Chondrocyte (in vitro differentiated cells): ENCODE data around the gene EDARADD. TPM values are rescaled to one million over a fixed set of nuclear protein-coding genes. Genes with fewer than 3 reads are reported as not detected.
A peak's percentile ranks its signal among the peaks of the same experiment; 100 is the strongest.

Experiments
- DNase-seq: peaks from one replicate; pipeline ENCODE4 v3.0.0; 2021; ENCODE audit warnings: mixed read lengths, low spot score
- H3K27ac Mint-ChIP-seq: one replicate; pipeline ENCODE4 v1.8.0; 2021; ENCODE audit warnings: mild to moderate bottlenecking, moderate library complexity, mixed read lengths; ENCODE audit not compliant: unreplicated experiment
- H3K27me3 Mint-ChIP-seq: 2 replicates; pipeline ENCODE4 v1.8.0; 2021; ENCODE audit warnings: low read depth, mixed read lengths
- H3K36me3 Mint-ChIP-seq: 2 replicates; pipeline ENCODE4 v1.8.0; 2021; ENCODE audit warnings: low read depth, mixed read lengths
- H3K4me1 Mint-ChIP-seq: 2 replicates; pipeline ENCODE4 v1.8.0; 2021; ENCODE audit warnings: low read depth, mild to moderate bottlenecking, mixed read lengths
- H3K4me3 Mint-ChIP-seq: one replicate; pipeline ENCODE4 v1.8.0; 2021; ENCODE audit warnings: mild to moderate bottlenecking, moderate library complexity, mixed read lengths; ENCODE audit not compliant: unreplicated experiment
- H3K9me3 Mint-ChIP-seq: 2 replicates; pipeline ENCODE4 v1.8.0; 2021; ENCODE audit warnings: low read depth, mixed read lengths
- total RNA-seq: library from RNA; stranded (reverse); gene quantifications from 3 replicates; pipeline ENCODE4 v1.2.1, GENCODE V29; 2021
- TF ChIP-seq, protein P1 (sequence below): fragments of 200-600 bp; sonication (generic); IDR thresholded peaks from 2 replicates; pipeline ENCODE4 v1.5.0; 2021; ENCODE audit warnings: antibody characterized with exemption, mild to moderate bottlenecking, moderate library complexity

EDARADD gene
- total RNA-seq, 1 donor from 2014 or later: 0.40 TPM

DNA sequence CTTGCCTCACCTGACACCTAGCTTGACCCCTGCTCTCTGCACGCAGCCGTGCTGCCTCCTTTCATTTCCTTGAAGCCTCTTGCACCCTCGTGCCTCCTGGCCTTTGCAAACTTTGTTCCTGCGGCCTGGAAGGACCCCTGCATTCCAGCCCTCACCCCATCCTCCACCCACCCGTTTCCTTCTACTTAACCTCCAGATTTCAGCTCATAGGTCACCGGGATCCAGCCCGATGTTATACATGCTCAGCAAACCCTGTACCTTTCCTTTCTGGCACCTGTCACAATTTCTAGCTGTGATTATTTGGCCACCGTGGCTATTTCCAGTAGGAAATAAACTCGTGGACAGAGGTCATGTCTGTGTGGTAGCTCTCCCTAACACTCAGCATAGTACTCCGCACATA lies 4.5 kb downstream of the EDARADD start:
- no peaks in the 10 kb centered on the region for H3K9me3 Mint-ChIP-seq
- DNase-seq: no peak
- TF ChIP-seq, protein P1, sequence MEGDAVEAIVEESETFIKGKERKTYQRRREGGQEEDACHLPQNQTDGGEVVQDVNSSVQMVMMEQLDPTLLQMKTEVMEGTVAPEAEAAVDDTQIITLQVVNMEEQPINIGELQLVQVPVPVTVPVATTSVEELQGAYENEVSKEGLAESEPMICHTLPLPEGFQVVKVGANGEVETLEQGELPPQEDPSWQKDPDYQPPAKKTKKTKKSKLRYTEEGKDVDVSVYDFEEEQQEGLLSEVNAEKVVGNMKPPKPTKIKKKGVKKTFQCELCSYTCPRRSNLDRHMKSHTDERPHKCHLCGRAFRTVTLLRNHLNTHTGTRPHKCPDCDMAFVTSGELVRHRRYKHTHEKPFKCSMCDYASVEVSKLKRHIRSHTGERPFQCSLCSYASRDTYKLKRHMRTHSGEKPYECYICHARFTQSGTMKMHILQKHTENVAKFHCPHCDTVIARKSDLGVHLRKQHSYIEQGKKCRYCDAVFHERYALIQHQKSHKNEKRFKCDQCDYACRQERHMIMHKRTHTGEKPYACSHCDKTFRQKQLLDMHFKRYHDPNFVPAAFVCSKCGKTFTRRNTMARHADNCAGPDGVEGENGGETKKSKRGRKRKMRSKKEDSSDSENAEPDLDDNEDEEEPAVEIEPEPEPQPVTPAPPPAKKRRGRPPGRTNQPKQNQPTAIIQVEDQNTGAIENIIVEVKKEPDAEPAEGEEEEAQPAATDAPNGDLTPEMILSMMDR: no peak
- H3K4me1 Mint-ChIP-seq: peaks cover 15% of the 10 kb centered on the region
- H3K36me3 Mint-ChIP-seq: peaks cover 2% of the 10 kb centered on the region
- no peak overlapping the region for H3K4me3 Mint-ChIP-seq
- H3K27me3 Mint-ChIP-seq: peaks cover 35% of the 10 kb centered on the region
- H3K27ac Mint-ChIP-seq: peak overlapping the region; percentile 60

DNA sequence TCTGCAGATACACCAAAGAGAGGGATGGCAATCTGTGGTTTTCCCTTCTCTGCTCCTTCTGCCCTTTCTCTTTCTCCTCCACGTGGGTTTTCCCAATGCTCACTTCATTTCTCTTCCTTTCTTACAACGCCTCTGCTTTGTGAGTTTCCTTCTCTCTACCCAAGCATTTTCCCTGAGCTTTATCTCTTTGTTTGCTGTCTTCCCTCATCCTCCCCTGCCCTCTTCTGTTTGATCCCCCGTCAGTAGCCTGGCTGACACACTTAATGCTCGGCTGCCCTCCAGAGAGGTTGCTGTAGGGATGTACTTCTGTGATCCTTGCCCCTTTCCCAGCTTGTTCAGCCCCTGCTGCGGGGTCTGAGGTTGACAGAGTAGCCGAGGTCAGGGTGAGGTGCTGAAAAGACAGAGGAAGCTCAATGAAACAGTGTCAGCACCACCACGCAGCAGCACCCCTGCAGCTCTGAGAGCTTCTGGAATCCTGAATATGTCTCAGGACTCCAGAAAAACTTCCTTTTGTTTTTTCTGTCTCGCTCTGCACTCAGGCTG lies 6.0 kb downstream of the EDARADD start:
- H3K27ac Mint-ChIP-seq: no peak overlapping the region
- peaks cover 26% of the 10 kb centered on the region for H3K27me3 Mint-ChIP-seq
- peaks cover 2% of the 10 kb centered on the region for H3K36me3 Mint-ChIP-seq
- H3K4me1 Mint-ChIP-seq: peaks cover 11% of the 10 kb centered on the region
- DNase-seq: no peak
- TF ChIP-seq, protein P1: no peak
- no peaks in the 10 kb centered on the region for H3K9me3 Mint-ChIP-seq
- H3K4me3 Mint-ChIP-seq: no peak overlapping the region

DNA sequence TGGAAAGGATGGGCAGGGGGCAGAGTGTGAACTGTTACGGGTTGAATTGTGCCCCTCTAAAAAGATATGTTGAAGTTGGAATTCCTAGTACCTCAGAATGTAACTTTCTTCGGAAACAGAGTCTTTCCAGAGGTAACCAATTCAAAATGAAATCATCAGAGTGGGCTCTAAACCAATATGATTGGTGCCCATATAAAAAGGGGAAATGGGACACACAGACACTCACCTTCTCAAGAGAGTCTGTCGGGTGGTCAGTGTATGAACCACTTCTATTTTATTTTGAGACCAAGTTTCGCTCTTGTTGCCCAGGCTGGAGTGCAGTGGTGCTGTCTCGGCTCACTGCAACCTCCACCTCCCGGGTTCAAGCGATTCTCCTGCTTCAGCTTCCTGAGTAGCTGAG lies 7.6 kb downstream of the EDARADD start:
- no peaks in the 10 kb centered on the region for H3K9me3 Mint-ChIP-seq
- H3K4me1 Mint-ChIP-seq: peaks cover 6% of the 10 kb centered on the region
- DNase-seq: no peak
- TF ChIP-seq, protein P1: no peak
- H3K4me3 Mint-ChIP-seq: no peak overlapping the region
- H3K36me3 Mint-ChIP-seq: peaks cover 2% of the 10 kb centered on the region
- peaks cover 23% of the 10 kb centered on the region for H3K27me3 Mint-ChIP-seq
- H3K27ac Mint-ChIP-seq: no peak overlapping the region

DNA sequence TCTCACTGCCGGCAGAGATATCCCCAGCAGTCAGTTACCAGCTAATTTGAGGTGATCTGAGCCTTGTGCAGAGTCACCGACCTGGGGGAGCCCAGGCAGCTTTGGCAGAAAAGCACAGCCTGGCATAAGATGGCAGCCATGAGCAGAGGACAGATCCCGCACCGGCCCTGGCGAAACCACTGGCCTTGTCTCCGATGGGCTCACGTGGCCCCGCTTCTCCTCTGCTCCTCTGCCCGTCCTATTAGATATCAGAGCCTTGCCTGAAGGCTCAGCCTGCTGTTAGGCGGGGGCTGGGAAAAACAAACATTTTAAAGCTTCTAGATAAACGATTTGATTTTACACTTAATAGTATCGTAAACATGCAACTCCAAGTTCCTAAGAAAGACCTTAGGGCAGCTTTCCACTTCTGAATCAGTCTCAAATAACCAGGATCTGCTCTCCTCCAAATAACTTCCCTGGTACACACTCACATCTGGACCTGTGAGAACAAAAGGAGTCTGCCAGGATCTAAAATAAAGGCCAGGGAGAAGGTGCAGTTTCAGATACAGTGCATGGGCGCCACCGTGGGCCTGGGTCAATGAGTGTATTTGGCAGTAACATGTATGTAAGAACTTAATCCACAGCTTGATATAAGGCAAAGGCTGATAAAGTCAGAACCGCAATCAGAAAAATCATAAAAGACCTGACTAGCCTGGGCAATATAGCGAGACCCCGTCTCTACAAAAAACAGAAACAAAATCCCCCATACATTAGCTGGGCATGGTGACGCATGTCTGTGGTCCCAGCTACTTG lies 10.0 kb downstream of the EDARADD start:
- TF ChIP-seq, protein P1: no peak
- no peaks in the 10 kb centered on the region for H3K9me3 Mint-ChIP-seq
- peaks cover 15% of the 10 kb centered on the region for H3K27me3 Mint-ChIP-seq
- no peaks in the 10 kb centered on the region for H3K36me3 Mint-ChIP-seq
- H3K4me1 Mint-ChIP-seq: peaks cover 6% of the 10 kb centered on the region
- H3K4me3 Mint-ChIP-seq: no peak overlapping the region
- DNase-seq: no peak
- H3K27ac Mint-ChIP-seq: no peak overlapping the region

DNA sequence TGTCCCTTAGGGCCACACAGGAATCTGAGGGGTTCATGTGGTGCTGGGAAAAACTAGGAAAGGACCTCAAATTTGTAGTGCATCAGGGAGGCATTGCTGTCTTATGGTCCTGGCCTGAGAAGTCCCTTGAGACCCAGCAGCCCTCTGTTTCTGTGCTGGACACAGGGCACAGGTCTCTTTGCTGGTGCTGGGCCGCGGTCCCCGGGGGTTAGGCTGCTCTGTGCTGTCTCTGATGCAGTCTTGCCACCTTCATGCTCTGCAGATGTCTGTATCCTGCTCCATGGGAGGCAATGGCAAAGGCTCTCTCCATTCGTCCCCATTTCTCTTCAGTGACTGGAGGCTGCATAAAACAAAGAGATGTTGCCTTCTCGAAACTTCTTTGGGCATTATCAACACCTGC lies 13.0 kb downstream of the EDARADD start:
- no peak overlapping the region for H3K27ac Mint-ChIP-seq

More for the DNA sequence above, 13.0 kb downstream of the EDARADD start:
- Mint-ChIP-seq H3K27me3 (peaks cover 17% of the 10 kb centered on the region), H3K36me3 (no peaks in the 10 kb centered on the region), H3K4me1 (no peaks in the 10 kb centered on the region), H3K9me3 (no peaks in the 10 kb centered on the region), H3K4me3 (no peak overlapping the region)
- TF ChIP-seq, protein P1: no peak
- no peak for DNase-seq
